ENCODE results near the gene ZNFX1. TPM values are rescaled to one million over a fixed set of nuclear protein-coding genes. Genes with fewer than 3 reads are reported as not detected.

Gene ZNFX1
- polyA plus RNA-seq, 4 donors: 9.9 to 13.4 (median 11.9) TPM

DNA sequence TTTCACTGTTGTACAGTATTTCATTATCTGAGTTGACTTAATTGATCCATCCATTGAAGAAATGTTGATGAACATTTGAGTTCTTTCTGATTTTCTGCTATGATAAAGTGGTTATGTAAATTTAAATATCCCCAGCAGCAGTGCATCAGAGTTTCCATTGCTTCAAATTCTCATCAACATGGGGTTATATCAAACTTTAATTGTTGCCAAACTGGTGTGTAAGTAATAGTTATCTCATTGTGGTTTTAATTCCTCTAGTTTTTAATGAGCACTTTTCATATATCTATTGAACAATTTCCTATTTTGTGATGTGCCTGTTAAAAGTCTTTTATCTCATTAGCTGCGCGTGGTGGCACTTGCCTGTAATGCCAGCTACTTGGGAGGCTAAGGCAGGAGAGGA is 18.1 kb downstream of the ZNFX1 start:
- no peaks in the 10 kb centered on the region for H3K27me3 ChIP-seq (ENCODE audit: control insufficient read depth in 3 of 3, insufficient read depth in 3 of 3, low read length in 3 of 3)
- 93 to 96% (median 96%) methylated on average over 2 of the region's 2 CpGs for WGBS, 3 donors
- H3K27ac ChIP-seq (ENCODE audit: low read depth in 1 of 3, low read length in 2 of 3): no peak overlapping the region
- no peak for DNase-seq
- no peaks in the 10 kb centered on the region for H3K4me1 ChIP-seq (ENCODE audit: control insufficient read depth in 3 of 3, insufficient read depth in 2 of 3, low read depth in 1 of 3, low read length in 2 of 3)
- no peak overlapping the region for H3K4me3 ChIP-seq (ENCODE audit: low read depth in 1 of 3, low read length in 3 of 3)
- no peaks in the 10 kb centered on the region for H3K9me3 ChIP-seq (ENCODE audit: control insufficient read depth in 2 of 2, insufficient read depth in 1 of 2, low read depth in 1 of 2, low read length in 1 of 2)
- peaks cover 23 to 66% (median 48%) of the 10 kb centered on the region in 3 donors for H3K36me3 ChIP-seq (ENCODE audit: control insufficient read depth in 3 of 3, insufficient read depth in 2 of 3, low read depth in 1 of 3, low read length in 3 of 3)
- FAIRE-seq: no peak

DNA sequence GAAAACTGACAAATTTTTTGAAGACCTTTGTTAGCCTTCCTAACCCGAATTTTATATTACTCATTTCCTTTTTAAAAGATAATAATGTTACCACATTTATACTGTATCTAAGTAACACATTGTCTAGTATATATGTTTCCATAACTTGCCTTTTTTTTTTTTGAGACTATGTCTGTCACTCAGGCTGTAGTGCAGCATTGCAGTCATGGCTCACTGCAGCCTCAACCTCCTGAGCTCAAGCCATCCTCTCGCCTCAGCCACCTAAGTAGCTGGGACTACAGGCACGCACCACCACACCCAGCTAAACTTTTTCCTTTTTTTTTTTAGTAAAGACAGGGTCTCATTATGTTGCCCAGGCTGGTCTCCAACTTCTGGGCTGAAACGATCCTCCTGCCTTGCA is 18.6 kb downstream of the ZNFX1 start:
- whole genome bisulfite sequencing, 3 donors: 60 to 86% (median 73%) methylated on average over 4 of the region's 4 CpGs

DNA sequence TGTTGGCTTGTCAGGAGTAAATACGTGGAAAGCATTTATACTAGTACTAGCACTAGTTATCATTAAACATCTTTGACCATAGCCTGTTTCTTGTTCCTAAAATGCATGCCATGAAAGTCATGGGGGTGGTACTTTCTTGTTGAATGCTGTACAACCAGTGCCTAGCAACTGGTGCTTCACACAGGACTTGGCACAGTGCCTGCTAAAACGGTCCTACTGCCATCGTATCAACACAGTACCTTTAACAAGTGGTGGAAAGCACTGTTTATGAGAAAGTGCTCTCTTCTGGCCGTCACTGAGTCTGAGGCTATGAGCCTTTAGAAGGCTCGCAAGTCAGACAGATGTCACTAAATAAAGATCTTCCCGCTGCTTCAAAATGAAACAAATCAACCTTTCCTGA is 21.6 kb downstream of the ZNFX1 start:
- DNase-seq: no peak
- H3K27me3 ChIP-seq (ENCODE audit: control insufficient read depth in 3 of 3, insufficient read depth in 3 of 3, low read length in 3 of 3): no peaks in the 10 kb centered on the region
- no peak overlapping the region for H3K4me3 ChIP-seq (ENCODE audit: low read depth in 1 of 3, low read length in 3 of 3)
- H3K27ac ChIP-seq (ENCODE audit: low read depth in 1 of 3, low read length in 2 of 3): no peak overlapping the region
- H3K4me1 ChIP-seq (ENCODE audit: control insufficient read depth in 3 of 3, insufficient read depth in 2 of 3, low read depth in 1 of 3, low read length in 2 of 3): no peaks in the 10 kb centered on the region
- peaks cover 29 to 71% (median 40%) of the 10 kb centered on the region in 3 donors for H3K36me3 ChIP-seq (ENCODE audit: control insufficient read depth in 3 of 3, insufficient read depth in 2 of 3, low read depth in 1 of 3, low read length in 3 of 3)
- no peaks in the 10 kb centered on the region for H3K9me3 ChIP-seq (ENCODE audit: control insufficient read depth in 2 of 2, insufficient read depth in 1 of 2, low read depth in 1 of 2, low read length in 1 of 2)
- no peak for FAIRE-seq
- 79 to 84% (median 83%) methylated on average over 6 of the region's 6 CpGs for WGBS, 3 donors

More for the DNA sequence above, 18.6 kb downstream of the ZNFX1 start:
- Histone ChIP-seq H3K9me3 (ENCODE audit: control insufficient read depth in 2 of 2, insufficient read depth in 1 of 2, low read depth in 1 of 2, low read length in 1 of 2) (no peaks in the 10 kb centered on the region), H3K36me3 (ENCODE audit: control insufficient read depth in 3 of 3, insufficient read depth in 2 of 3, low read depth in 1 of 3, low read length in 3 of 3) (peaks cover 22 to 64% (median 47%) of the 10 kb centered on the region in 3 donors), H3K27me3 (ENCODE audit: control insufficient read depth in 3 of 3, insufficient read depth in 3 of 3, low read length in 3 of 3) (no peaks in the 10 kb centered on the region), H3K4me3 (ENCODE audit: low read depth in 1 of 3, low read length in 3 of 3) (no peak overlapping the region), H3K4me1 (ENCODE audit: control insufficient read depth in 3 of 3, insufficient read depth in 2 of 3, low read depth in 1 of 3, low read length in 2 of 3) (no peaks in the 10 kb centered on the region), H3K27ac (ENCODE audit: low read depth in 1 of 3, low read length in 2 of 3) (no peak overlapping the region)
- DNase-seq (no peak), FAIRE-seq (no peak)

DNA sequence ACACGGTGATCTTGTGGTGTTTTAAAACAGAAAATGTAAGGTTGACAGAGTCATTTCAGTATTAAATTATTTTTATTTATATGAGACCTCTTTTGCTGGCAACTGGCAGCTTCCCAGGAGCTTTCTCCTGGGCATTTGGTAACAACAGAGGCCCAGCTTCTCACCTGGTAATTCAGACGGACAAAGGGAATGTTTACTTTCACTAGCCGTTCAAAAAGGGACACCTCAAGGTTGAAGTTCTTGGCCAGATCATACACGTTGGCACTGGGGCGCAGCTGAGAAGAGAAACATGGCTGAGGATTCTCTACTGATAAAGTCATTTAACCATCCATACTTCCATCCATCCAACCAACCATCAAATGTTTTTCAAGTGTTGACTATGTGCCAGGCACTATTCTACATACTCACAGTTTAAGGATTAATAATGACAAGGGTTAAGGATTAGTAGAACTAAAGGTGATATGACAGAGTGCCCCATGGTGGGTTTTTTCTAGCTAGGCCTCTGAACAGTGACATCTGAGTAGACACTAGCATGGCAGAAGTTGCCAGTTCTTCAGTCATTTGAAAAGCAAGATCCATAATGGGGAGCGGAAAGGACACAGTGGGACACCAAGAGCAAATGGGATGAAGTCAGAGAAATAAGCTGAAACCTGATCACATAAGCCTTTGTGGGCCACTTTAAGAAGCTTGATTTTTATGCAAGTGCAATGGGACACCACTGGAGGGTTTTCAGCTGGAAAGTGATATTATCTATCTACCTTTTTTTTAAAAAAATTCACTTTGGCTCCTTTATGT is 25.1 kb downstream of the ZNFX1 start:
- H3K9me3 ChIP-seq (ENCODE audit: control insufficient read depth in 2 of 2, insufficient read depth in 1 of 2, low read depth in 1 of 2, low read length in 1 of 2): no peaks in the 10 kb centered on the region
- DNase-seq (no peak), FAIRE-seq (no peak)

DNA sequence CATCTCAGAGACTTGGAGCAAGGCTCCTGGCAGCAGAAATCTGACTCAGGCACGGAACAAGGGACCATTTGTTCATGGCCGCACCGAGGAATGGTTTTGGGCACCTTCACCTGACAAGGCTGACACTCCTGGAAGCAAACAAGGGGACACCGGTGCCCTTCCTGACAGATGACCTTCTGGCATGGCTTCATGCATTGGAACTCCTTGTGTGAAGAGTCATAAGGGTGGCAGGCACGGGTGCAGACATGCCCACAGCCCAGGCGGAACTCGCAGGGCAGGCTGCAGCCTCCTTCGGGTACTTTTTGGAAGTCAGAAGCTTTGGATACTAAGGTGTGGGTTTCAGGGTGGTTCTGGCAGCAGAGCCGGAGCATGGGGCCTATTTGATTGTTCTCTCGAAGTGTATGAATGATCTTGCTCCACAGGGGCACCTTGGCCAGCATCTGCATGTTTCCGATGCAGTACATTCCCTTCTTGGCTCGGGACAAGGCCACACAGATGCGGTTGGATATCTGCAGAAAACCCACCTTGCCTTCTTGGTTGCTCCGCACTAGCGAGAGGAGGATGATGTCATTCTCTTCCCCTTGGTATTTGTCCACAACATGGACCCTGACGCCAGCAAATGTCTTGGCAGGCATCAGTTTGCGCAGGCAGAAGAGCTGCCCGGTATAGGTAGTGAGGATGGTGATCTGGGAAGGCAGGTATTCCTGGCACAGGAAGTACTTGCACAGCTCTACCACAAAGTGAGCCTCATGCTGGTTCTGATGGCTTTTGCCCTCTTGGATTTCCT is 28.8 kb downstream of the ZNFX1 start:
- FAIRE-seq: no peak
- H3K36me3 ChIP-seq (ENCODE audit: control insufficient read depth in 3 of 3, insufficient read depth in 2 of 3, low read depth in 1 of 3, low read length in 3 of 3): peaks cover 26 to 74% (median 44%) of the 10 kb centered on the region in 3 donors
- WGBS, 3 donors: 89 to 93% (median 90%) methylated on average over 18 of the region's 18 CpGs

More for the DNA sequence above, 25.1 kb downstream of the ZNFX1 start:
- WGBS, 3 donors: 76 to 83% (median 78%) methylated on average over 6 of the region's 6 CpGs
- Histone ChIP-seq H3K36me3 (ENCODE audit: control insufficient read depth in 3 of 3, insufficient read depth in 2 of 3, low read depth in 1 of 3, low read length in 3 of 3) (peaks cover 45 to 71% (median 46%) of the 10 kb centered on the region in 3 donors), H3K27ac (ENCODE audit: low read depth in 1 of 3, low read length in 2 of 3) (no peak overlapping the region), H3K4me3 (ENCODE audit: low read depth in 1 of 3, low read length in 3 of 3) (no peak overlapping the region), H3K4me1 (ENCODE audit: control insufficient read depth in 3 of 3, insufficient read depth in 2 of 3, low read depth in 1 of 3, low read length in 2 of 3) (no peaks in the 10 kb centered on the region), H3K27me3 (ENCODE audit: control insufficient read depth in 3 of 3, insufficient read depth in 3 of 3, low read length in 3 of 3) (no peaks in the 10 kb centered on the region)

DNA sequence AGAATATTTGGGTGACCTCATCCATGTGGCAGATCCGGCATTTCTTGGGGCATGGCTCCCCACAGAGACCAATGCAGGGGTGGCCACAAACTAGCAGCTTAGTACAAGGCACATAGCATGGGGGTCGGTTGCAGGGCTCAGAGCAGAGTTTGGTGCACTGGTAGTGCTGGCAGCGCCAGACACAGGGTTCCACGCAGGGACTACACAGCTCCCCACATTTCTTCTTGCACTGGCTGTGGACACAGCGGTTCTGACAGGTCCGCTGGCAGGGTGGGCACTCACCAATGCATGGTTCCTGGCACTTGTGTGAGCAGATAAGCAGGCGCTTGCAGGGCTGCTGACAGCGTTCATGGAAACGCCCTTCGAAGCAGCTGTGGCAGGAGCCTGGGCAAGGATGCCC is 29.6 kb downstream of the ZNFX1 start:
- DNase-seq (no peak), FAIRE-seq (no peak)
- Histone ChIP-seq H3K27ac (ENCODE audit: low read depth in 1 of 3, low read length in 2 of 3) (no peak overlapping the region), H3K4me1 (ENCODE audit: control insufficient read depth in 3 of 3, insufficient read depth in 2 of 3, low read depth in 1 of 3, low read length in 2 of 3) (no peaks in the 10 kb centered on the region), H3K9me3 (ENCODE audit: control insufficient read depth in 2 of 2, insufficient read depth in 1 of 2, low read depth in 1 of 2, low read length in 1 of 2) (no peaks in the 10 kb centered on the region), H3K27me3 (ENCODE audit: control insufficient read depth in 3 of 3, insufficient read depth in 3 of 3, low read length in 3 of 3) (no peaks in the 10 kb centered on the region), H3K4me3 (ENCODE audit: low read depth in 1 of 3, low read length in 3 of 3) (no peak overlapping the region), H3K36me3 (ENCODE audit: control insufficient read depth in 3 of 3, insufficient read depth in 2 of 3, low read depth in 1 of 3, low read length in 3 of 3) (peaks cover 29 to 71% (median 44%) of the 10 kb centered on the region in 3 donors)
- 89 to 90% (median 90%) methylated on average over 10 of the region's 10 CpGs for WGBS, 3 donors

More for the DNA sequence above, 28.8 kb downstream of the ZNFX1 start:
- H3K4me1 ChIP-seq (ENCODE audit: control insufficient read depth in 3 of 3, insufficient read depth in 2 of 3, low read depth in 1 of 3, low read length in 2 of 3): no peaks in the 10 kb centered on the region
- DNase-seq: no peak
- H3K27ac ChIP-seq (ENCODE audit: low read depth in 1 of 3, low read length in 2 of 3): no peak overlapping the region
- no peaks in the 10 kb centered on the region for H3K9me3 ChIP-seq (ENCODE audit: control insufficient read depth in 2 of 2, insufficient read depth in 1 of 2, low read depth in 1 of 2, low read length in 1 of 2)
- H3K4me3 ChIP-seq (ENCODE audit: low read depth in 1 of 3, low read length in 3 of 3): no peak overlapping the region
- no peaks in the 10 kb centered on the region for H3K27me3 ChIP-seq (ENCODE audit: control insufficient read depth in 3 of 3, insufficient read depth in 3 of 3, low read length in 3 of 3)

DNA sequence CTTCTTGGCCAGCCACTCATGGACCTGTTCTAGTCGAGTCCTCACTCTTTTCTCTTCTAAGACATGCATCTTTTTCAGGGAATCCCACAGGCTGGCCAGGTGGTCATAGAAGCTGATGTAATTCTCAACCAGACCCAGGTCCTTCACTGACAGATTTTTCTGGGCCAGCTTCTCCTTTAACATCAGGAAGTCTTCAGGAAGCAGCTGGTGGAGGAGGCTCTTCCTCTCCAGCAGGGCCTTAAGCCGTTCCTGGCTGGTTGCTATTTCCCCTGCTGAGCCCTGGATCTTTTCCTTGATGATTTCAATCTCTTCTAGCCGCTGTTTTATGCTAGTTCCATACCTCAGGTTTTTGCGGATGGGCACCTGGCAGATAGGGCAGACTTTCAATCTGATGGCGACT is 30.1 kb downstream of the ZNFX1 start:
- no peak overlapping the region for H3K27ac ChIP-seq (ENCODE audit: low read depth in 1 of 3, low read length in 2 of 3)
- H3K4me3 ChIP-seq (ENCODE audit: low read depth in 1 of 3, low read length in 3 of 3): no peak overlapping the region
- DNase-seq (no peak), FAIRE-seq (no peak)
- H3K36me3 ChIP-seq (ENCODE audit: control insufficient read depth in 3 of 3, insufficient read depth in 2 of 3, low read depth in 1 of 3, low read length in 3 of 3): peaks cover 27 to 76% (median 40%) of the 10 kb centered on the region in 3 donors
- H3K9me3 ChIP-seq (ENCODE audit: control insufficient read depth in 2 of 2, insufficient read depth in 1 of 2, low read depth in 1 of 2, low read length in 1 of 2): no peaks in the 10 kb centered on the region
- H3K27me3 ChIP-seq (ENCODE audit: control insufficient read depth in 3 of 3, insufficient read depth in 3 of 3, low read length in 3 of 3): no peaks in the 10 kb centered on the region
- no peaks in the 10 kb centered on the region for H3K4me1 ChIP-seq (ENCODE audit: control insufficient read depth in 3 of 3, insufficient read depth in 2 of 3, low read depth in 1 of 3, low read length in 2 of 3)
- WGBS, 3 donors: 62 to 81% (median 79%) methylated on average over 5 of the region's 5 CpGs

DNA sequence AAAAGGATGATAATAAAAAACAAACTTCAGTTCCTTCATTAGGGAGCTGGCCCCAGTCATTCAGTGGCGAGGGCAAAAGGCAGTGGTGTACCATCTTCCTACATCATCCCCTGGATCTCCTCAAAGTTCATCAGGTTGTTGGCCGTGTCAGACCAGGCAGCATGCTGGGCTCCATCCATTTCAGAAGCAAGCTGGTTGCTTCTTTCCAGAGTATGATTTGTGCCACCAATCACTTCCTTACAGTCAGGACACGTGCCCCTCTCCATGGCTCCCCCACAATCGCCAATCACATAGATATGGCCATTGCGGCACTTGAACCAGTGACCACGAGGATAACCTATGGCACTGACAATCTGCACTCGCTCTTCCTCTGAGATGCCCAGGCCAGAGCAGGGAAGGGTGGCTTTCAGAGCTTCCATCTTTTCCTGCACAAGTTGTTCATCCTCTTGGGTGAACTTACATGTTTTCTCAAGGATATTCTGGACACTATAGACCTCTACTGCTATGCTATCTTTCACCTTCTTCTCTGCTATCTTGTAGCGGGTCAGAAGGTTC is 30.6 kb downstream of the ZNFX1 start:
- Histone ChIP-seq H3K36me3 (ENCODE audit: control insufficient read depth in 3 of 3, insufficient read depth in 2 of 3, low read depth in 1 of 3, low read length in 3 of 3) (peaks cover 25 to 77% (median 37%) of the 10 kb centered on the region in 3 donors), H3K27ac (ENCODE audit: low read depth in 1 of 3, low read length in 2 of 3) (no peak overlapping the region), H3K27me3 (ENCODE audit: control insufficient read depth in 3 of 3, insufficient read depth in 3 of 3, low read length in 3 of 3) (no peaks in the 10 kb centered on the region), H3K4me3 (ENCODE audit: low read depth in 1 of 3, low read length in 3 of 3) (no peak overlapping the region), H3K4me1 (ENCODE audit: control insufficient read depth in 3 of 3, insufficient read depth in 2 of 3, low read depth in 1 of 3, low read length in 2 of 3) (no peaks in the 10 kb centered on the region), H3K9me3 (ENCODE audit: control insufficient read depth in 2 of 2, insufficient read depth in 1 of 2, low read depth in 1 of 2, low read length in 1 of 2) (no peaks in the 10 kb centered on the region)
- FAIRE-seq (no peak), DNase-seq (no peak)
- WGBS, 3 donors: 87 to 91% (median 90%) methylated on average over 8 of the region's 8 CpGs

Data from small intestine (tissue), 7 donors.